ENCODE data around the gene EDC3.

DNA sequence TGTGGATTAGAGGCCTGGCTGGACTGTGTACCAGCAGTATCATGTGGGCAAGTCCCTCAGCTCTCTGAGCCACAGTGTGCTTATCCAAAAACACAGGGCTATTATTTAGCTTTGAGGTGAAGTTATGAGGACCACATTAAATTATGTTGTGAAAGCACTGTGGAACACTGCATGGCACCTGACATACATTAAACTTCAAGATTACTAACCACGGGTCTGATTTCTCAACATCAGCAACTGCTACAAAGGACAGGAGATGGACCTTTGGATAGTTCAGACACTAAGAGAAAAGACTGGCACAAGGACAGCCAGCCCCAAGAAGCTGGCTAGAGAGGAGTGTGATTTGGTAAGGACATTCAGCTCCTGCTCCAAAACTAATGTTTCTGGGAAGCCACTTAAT, 58.8 kb downstream of the EDC3 start:
- TF ChIP-seq, protein P1, sequence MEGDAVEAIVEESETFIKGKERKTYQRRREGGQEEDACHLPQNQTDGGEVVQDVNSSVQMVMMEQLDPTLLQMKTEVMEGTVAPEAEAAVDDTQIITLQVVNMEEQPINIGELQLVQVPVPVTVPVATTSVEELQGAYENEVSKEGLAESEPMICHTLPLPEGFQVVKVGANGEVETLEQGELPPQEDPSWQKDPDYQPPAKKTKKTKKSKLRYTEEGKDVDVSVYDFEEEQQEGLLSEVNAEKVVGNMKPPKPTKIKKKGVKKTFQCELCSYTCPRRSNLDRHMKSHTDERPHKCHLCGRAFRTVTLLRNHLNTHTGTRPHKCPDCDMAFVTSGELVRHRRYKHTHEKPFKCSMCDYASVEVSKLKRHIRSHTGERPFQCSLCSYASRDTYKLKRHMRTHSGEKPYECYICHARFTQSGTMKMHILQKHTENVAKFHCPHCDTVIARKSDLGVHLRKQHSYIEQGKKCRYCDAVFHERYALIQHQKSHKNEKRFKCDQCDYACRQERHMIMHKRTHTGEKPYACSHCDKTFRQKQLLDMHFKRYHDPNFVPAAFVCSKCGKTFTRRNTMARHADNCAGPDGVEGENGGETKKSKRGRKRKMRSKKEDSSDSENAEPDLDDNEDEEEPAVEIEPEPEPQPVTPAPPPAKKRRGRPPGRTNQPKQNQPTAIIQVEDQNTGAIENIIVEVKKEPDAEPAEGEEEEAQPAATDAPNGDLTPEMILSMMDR (conservative IDR thresholded peaks at IDR 0.05; ENCODE audit: low read depth in 2 of 2) = no peak
- TF ChIP-seq POLR2AphosphoS5 (IDR thresholded peaks at IDR 0.05; ENCODE audit: low read depth) (no peak), EZH2phosphoT487 (IDR thresholded peaks at IDR 0.05; ENCODE audit: unreplicated experiment) (no peak), JUNB (IDR thresholded peaks at IDR 0.05; ENCODE audit: unreplicated experiment) (no peak), CREB1 (CRISPR knock-in tag; IDR thresholded peaks at IDR 0.05; ENCODE audit: low read depth) (no peak)
- TF ChIP-seq, protein P2, sequence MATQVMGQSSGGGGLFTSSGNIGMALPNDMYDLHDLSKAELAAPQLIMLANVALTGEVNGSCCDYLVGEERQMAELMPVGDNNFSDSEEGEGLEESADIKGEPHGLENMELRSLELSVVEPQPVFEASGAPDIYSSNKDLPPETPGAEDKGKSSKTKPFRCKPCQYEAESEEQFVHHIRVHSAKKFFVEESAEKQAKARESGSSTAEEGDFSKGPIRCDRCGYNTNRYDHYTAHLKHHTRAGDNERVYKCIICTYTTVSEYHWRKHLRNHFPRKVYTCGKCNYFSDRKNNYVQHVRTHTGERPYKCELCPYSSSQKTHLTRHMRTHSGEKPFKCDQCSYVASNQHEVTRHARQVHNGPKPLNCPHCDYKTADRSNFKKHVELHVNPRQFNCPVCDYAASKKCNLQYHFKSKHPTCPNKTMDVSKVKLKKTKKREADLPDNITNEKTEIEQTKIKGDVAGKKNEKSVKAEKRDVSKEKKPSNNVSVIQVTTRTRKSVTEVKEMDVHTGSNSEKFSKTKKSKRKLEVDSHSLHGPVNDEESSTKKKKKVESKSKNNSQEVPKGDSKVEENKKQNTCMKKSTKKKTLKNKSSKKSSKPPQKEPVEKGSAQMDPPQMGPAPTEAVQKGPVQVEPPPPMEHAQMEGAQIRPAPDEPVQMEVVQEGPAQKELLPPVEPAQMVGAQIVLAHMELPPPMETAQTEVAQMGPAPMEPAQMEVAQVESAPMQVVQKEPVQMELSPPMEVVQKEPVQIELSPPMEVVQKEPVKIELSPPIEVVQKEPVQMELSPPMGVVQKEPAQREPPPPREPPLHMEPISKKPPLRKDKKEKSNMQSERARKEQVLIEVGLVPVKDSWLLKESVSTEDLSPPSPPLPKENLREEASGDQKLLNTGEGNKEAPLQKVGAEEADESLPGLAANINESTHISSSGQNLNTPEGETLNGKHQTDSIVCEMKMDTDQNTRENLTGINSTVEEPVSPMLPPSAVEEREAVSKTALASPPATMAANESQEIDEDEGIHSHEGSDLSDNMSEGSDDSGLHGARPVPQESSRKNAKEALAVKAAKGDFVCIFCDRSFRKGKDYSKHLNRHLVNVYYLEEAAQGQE (IDR thresholded peaks at IDR 0.05; ENCODE audit: unreplicated experiment) = no peak

Data from GM23338 (cell line).